GM18870 (cell line): ENCODE measurements around the gene PTPRE.

Experiments
- ATAC-seq: cut with Tn5 transposase; IDR thresholded peaks from one replicate; pipeline ENCODE4 v1.9.1; 2021; ENCODE audit warnings: moderate library complexity; ENCODE audit not compliant: unreplicated experiment

The PTPRE gene

GRCh38 chr10:128068398-128069285 lies 161.7 kb downstream of the PTPRE start:
- no peak for ATAC-seq

GRCh38 chr10:128069351-128070051 lies 162.6 kb downstream of the PTPRE start:
- no peak for ATAC-seq

DNA sequence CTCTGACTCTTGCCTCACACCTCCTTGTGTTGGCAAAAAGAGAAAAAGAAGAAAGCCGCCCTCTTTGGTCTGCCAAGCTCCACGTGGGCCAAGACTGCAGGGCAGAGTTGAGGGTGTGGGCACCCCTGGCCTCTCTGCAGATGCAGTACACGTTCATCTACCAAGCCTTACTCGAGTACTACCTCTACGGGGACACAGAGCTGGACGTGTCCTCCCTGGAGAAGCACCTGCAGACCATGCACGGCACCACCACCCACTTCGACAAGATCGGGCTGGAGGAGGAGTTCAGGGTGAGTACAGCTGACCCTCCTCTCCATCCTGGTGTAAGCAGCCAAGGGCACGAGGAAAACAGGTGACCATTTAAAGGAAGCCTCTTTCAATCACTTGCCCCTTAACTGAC lies 163.3 kb downstream of the PTPRE start:
- no peak for ATAC-seq

- no peak for ATAC-seq
These were observed 164.0 kb downstream of the PTPRE start for GRCh38 chr10:128070721-128071416.

DNA sequence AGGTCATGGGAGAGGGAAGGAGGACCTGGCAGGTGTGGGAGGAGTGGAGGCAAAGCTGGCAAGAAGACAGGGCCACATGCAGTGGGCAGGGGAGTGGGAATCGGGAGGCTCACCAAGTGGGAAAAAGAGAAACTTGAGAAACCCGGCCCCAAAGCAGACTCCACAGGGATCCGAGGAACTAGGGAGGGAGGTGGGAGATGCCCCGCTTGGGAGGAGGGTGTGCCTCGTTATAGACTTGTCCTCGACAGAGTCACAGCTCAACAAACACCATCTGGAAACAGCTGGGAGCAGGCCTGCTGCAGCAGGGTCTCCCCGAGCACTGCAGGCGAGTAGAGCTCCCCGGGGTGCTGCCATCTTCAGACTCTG lies 164.5 kb downstream of the PTPRE start:
- no peak for ATAC-seq

DNA sequence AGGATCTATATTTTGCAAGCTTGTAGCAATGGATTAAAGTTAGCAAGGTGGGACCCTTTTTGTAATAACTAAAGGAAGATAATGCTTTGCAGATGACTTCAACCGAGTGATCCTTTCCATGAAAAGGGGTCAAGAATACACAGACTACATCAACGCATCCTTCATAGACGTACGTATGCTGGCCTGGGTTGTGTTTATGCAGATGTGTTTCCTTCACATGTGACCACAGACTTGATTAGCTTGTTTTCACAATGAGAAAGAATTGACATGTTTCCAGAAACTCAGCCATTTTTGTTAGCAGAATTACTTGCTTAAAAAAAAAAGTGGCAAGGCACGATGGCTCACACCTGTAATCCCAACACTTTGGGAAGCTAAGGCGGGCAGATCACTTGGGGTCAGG lies 165.1 kb downstream of the PTPRE start:
- ATAC-seq: no peak

DNA sequence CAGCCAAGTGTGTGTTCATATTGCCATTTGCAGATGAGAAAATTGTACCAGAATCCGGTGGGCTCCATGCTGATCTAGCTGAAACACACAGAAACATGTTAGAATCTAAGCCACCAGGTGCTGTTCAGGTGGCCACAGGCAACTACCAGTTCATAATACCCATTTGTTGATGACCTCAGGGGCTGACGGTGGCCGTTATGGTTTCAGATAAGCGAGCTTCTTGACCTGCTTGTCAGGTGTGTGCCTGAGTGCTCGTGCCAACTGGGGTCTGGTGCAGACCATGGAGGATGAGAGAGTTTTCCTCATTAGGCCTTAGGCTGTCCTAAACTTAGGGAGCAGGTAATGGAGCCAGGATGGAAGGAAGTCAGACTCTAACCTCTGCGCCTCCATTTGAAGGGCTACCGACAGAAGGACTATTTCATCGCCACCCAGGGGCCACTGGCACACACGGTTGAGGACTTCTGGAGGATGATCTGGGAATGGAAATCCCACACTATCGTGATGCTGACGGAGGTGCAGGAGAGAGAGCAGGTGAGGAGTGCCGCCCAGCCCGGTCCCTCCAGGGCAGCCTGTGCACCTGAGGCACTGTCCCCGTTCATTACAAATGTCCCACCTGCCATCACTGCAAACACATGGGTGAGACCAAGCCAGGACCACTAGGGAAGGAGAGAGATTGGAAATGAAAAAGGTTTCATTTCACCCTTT lies 166.2 kb downstream of the PTPRE start:
- ATAC-seq: no peak

- no peak for ATAC-seq
These were observed 167.0 kb downstream of the PTPRE start for GRCh38 chr10:128073890-128074289.

GRCh38 chr10:128074589-128074988 lies 167.7 kb downstream of the PTPRE start:
- no peak for ATAC-seq

DNA sequence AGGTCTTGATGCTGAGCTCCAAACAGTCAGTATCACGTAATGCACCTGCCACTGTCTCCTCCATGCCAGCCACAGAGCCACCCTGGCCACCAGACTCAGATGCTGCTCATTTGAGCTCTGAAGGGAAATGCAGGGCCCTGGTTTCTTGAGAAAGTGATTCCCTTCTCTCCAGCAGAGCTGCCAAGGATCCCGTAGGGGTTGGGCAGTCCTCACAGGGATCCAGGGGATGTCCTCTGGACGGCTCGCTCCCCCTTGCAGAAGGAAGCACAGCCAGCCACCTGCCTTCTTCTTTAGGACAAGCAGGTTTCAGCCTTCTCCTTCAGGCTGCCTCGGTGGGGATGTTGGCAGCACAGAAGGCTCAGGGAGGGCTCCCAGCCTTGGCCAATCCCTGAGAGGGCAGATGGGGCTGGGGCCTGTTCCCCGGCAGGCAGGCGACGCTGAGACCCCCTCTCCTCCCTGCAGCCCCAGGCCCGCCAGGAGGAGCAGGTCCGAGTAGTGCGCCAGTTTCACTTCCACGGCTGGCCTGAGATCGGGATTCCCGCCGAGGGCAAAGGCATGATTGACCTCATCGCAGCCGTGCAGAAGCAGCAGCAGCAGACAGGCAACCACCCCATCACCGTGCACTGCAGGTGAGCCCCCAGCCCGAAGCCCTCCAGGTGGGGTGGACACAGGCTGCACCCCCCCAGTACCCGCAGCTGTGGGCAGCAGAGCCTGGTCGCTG lies 170.4 kb downstream of the PTPRE start:
- ATAC-seq: no peak

- no peak for ATAC-seq
These were observed 171.4 kb downstream of the PTPRE start for GRCh38 chr10:128078136-128078969.

- no peak for ATAC-seq
These were observed 173.3 kb downstream of the PTPRE start for GRCh38 chr10:128080231-128080630.

- no peak for ATAC-seq
These were observed 173.7 kb downstream of the PTPRE start for GRCh38 chr10:128080641-128081040.

DNA sequence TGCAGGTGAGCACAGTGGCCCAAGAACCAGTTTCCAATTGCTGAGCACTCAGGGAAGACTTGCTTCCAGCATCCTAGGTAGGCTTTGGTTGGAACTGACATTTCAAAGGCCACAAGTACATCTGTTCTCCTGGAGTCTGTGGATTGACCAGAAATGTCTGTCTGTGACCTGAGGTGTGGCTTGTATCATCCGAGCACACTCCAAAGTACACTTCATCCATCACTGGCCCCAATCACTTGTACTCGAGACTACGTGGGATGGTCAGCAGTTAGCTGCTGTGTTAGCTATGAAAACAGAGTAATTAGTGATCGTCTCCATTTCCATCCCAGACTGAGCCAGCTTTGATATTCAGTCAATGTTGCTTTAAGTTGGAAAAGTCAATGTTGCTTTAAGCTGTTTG lies 174.3 kb downstream of the PTPRE start:
- ATAC-seq: no peak

GRCh38 chr10:128081720-128082119 lies 174.8 kb downstream of the PTPRE start:
- no peak for ATAC-seq

DNA sequence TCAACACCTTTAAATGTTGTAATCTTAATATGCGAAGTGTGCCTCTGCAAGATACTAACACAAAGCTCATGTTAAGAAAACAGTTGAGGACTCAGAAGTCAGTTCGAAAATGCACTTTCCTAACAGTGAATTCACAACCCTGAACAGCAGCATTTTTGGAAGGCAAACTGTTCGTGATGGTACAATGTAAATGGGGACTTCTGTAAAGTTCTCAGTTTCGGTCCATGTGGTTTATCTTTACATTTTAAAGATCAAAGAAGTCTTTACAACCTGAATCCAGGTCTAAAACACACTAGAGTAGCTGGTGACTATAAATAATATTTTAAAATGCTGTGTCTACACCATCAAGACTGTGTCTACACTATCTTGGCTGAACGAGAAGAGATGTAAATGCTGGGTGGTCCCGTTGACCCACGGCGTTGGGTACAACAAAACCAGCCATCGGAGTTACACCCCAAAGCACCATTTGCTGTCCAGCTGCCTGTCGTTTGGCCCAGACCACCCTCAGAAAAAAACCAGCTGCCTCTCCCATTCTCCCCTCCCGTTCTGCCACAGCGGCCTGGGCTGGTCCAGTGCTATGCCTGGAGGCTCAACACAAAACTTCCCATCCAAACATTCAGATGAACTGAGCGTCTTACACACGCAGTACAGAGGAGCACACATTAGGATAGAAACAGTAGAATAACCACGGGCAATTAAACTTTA lies 176.4 kb downstream of the PTPRE start:
- ATAC-seq: no peak

DNA sequence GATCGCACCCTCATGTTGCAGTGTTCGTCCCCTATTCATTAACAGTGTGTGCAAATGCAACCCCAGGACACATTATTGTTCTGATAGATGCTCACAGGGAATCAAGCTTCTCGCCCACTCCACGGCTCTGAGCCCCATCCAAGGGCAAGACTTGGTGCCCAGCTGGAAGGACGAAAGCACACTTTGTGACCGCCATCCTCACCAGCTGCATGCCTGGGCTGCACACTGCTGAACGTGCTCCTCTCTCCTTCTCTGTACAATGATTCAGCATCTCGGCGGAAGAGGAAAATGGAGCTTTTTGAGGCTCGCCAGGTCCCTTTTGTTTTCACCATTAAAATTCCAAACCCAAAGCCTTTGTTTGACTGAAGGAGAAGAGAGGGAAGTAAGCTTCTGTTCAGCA lies 177.5 kb downstream of the PTPRE start:
- no peak for ATAC-seq

DNA sequence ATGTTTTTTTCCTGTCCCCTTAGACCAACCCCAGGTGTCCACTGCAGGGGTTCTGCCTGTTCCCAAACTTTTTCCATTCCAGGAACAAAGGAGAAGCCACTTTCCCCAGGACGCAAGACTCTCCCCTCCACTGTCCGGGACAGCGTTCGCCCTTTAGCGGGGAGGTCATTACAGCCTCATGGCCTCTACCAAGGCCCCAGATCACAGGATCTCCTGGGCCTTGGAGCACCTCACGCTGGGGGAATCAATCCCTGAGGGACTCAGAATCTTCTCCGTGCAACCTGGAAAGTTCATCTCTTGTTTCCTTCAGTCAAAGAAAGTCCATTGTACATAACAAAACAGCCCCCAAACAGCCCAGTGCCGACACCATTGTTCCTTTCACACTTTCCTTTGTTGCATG lies 178.1 kb downstream of the PTPRE start:
- no peak for ATAC-seq
